ENCODE measurements around the gene STK32B. TPM values are rescaled to one million over a fixed set of nuclear protein-coding genes. Genes with fewer than 3 reads are reported as not detected.

The STK32B gene
- total RNA-seq, 1 experiment from 2014 or later: 11.6 TPM

DNA sequence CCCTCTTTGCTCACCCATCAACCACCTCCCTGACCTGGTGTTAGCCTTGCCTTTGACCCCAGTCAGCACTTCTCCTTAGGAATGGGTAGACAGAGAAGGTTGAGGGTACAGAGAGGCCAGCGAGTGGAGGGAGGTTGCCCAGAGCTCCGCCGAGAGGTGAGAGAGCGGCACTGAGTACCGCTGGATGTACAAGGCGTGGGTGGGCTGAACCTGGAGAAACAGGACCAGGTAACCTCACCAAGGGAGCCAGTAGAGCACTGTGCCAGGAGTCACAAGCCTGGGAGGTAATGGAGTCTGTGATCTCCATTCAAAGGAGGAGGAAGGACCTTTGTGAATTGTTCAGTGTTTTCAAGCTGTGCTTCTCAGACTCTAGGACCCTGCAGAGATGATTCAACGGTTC lies 400.9 kb downstream of the STK32B start:
- intact Hi-C loops (cut with micrococcal nuclease; ENCODE audit: unreplicated experiment) (no loop called here), in situ Hi-C loops (cut with HindIII; ENCODE audit: low pct_unique_long_range_greater_than_20kb, low sequenced_read_pairs) (no loop called here)
- Histone ChIP-seq H3K4me3 (ENCODE audit: low read depth in 2 of 2, low read length in 2 of 2) (no peak overlapping the region), H3K4me1 (ENCODE audit: control insufficient read depth, insufficient read depth, low read length) (no peaks in the 10 kb centered on the region), H3K27ac (ENCODE audit: low read length) (no peak overlapping the region), H3K9me3 (ENCODE audit: control insufficient read depth, insufficient read depth, low read depth, low read length) (no peaks in the 10 kb centered on the region), H3K36me3 (ENCODE audit: control insufficient read depth, insufficient read depth, low read length) (no peaks in the 10 kb centered on the region), H3K27me3 (ENCODE audit: control insufficient read depth, insufficient read depth, low read length) (no peaks in the 10 kb centered on the region)
- TF ChIP-seq SIN3A (IDR thresholded peaks at IDR 0.05; ENCODE audit: borderline replicate concordance, insufficient read depth, low read depth, low read length): no peak
- TF ChIP-seq, protein P1, sequence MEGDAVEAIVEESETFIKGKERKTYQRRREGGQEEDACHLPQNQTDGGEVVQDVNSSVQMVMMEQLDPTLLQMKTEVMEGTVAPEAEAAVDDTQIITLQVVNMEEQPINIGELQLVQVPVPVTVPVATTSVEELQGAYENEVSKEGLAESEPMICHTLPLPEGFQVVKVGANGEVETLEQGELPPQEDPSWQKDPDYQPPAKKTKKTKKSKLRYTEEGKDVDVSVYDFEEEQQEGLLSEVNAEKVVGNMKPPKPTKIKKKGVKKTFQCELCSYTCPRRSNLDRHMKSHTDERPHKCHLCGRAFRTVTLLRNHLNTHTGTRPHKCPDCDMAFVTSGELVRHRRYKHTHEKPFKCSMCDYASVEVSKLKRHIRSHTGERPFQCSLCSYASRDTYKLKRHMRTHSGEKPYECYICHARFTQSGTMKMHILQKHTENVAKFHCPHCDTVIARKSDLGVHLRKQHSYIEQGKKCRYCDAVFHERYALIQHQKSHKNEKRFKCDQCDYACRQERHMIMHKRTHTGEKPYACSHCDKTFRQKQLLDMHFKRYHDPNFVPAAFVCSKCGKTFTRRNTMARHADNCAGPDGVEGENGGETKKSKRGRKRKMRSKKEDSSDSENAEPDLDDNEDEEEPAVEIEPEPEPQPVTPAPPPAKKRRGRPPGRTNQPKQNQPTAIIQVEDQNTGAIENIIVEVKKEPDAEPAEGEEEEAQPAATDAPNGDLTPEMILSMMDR (IDR thresholded peaks at IDR 0.05): no peak
- TF ChIP-seq, protein P2, sequence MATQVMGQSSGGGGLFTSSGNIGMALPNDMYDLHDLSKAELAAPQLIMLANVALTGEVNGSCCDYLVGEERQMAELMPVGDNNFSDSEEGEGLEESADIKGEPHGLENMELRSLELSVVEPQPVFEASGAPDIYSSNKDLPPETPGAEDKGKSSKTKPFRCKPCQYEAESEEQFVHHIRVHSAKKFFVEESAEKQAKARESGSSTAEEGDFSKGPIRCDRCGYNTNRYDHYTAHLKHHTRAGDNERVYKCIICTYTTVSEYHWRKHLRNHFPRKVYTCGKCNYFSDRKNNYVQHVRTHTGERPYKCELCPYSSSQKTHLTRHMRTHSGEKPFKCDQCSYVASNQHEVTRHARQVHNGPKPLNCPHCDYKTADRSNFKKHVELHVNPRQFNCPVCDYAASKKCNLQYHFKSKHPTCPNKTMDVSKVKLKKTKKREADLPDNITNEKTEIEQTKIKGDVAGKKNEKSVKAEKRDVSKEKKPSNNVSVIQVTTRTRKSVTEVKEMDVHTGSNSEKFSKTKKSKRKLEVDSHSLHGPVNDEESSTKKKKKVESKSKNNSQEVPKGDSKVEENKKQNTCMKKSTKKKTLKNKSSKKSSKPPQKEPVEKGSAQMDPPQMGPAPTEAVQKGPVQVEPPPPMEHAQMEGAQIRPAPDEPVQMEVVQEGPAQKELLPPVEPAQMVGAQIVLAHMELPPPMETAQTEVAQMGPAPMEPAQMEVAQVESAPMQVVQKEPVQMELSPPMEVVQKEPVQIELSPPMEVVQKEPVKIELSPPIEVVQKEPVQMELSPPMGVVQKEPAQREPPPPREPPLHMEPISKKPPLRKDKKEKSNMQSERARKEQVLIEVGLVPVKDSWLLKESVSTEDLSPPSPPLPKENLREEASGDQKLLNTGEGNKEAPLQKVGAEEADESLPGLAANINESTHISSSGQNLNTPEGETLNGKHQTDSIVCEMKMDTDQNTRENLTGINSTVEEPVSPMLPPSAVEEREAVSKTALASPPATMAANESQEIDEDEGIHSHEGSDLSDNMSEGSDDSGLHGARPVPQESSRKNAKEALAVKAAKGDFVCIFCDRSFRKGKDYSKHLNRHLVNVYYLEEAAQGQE (IDR thresholded peaks at IDR 0.05; ENCODE audit: insufficient read depth in 1 of 2, low read depth in 2 of 2, low read length in 1 of 2): no peak
- TF ChIP-seq POLR2AphosphoS5 (IDR thresholded peaks at IDR 0.05; ENCODE audit: low read depth, low read length): no peak
- TF ChIP-seq TCF7L2 (IDR thresholded peaks at IDR 0.05; ENCODE audit: low read depth, low read length): no peak
- ATAC-seq (no peak), DNase-seq (ENCODE audit: low read depth, low spot score) (no peak)
- ChIA-PET CTCF (no interaction called here), POLR2A (no interaction called here)
- BruUV-seq (replicated peaks): no TSS peak

DNA sequence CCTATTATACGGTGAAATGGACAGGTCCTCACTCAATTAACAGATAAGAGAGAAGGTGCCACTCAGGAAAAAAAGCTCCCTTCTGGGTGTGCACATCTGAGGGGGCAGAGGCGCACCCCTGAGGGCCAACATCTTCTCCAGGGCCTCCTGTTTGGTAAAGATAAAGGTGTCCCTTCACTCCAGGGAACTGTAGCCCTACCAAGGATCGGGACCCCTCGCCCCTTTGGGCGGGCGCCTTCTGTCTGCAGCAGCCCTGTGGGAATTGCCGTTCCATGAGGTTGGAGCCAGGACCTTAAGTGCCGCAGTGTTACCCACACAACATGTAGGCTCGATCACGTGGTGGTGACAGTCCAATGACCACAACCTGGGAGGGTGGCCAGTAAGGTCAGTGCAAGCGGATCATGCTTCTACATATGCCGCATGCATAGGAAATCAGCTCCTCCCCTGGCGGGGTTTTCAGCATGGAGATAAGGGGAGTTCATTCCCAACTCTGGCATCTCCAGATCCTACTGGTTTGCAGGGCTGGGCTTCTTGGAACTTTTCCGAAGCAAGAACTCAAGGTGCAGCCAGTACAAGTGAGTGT lies 403.8 kb downstream of the STK32B start:
- ATAC-seq: no peak

More for the DNA sequence above, 403.8 kb downstream of the STK32B start:
- no peak for DNase-seq (ENCODE audit: low read depth, low spot score)
- Histone ChIP-seq H3K36me3 (ENCODE audit: control insufficient read depth, insufficient read depth, low read length) (no peaks in the 10 kb centered on the region), H3K4me3 (ENCODE audit: low read depth in 2 of 2, low read length in 2 of 2) (no peak overlapping the region), H3K9me3 (ENCODE audit: control insufficient read depth, insufficient read depth, low read depth, low read length) (no peaks in the 10 kb centered on the region), H3K27me3 (ENCODE audit: control insufficient read depth, insufficient read depth, low read length) (no peaks in the 10 kb centered on the region), H3K4me1 (ENCODE audit: control insufficient read depth, insufficient read depth, low read length) (no peaks in the 10 kb centered on the region), H3K27ac (ENCODE audit: low read length) (no peak overlapping the region)
- in situ Hi-C loops (cut with HindIII; ENCODE audit: low pct_unique_long_range_greater_than_20kb, low sequenced_read_pairs) (no loop called here), intact Hi-C loops (cut with micrococcal nuclease; ENCODE audit: unreplicated experiment) (no loop called here)
- ChIA-PET POLR2A (no interaction called here), CTCF (no interaction called here)
- no peak for TF ChIP-seq POLR2AphosphoS5 (IDR thresholded peaks at IDR 0.05; ENCODE audit: low read depth, low read length)
- TF ChIP-seq SIN3A (IDR thresholded peaks at IDR 0.05; ENCODE audit: borderline replicate concordance, insufficient read depth, low read depth, low read length): no peak
- TF ChIP-seq, protein P1 (IDR thresholded peaks at IDR 0.05): no peak
- TF ChIP-seq, protein P2 (IDR thresholded peaks at IDR 0.05; ENCODE audit: insufficient read depth in 1 of 2, low read depth in 2 of 2, low read length in 1 of 2): no peak
- TF ChIP-seq TCF7L2 (IDR thresholded peaks at IDR 0.05; ENCODE audit: low read depth, low read length): no peak
- BruUV-seq (replicated peaks): no TSS peak

All from Panc1 (cell line).